22Rv1 (cell line): ENCODE measurements around the gene ATF2.

Experiments
- CTCF ChIP-seq: fragments of 450-650 bp; IDR thresholded peaks from 2 replicates; pipeline ENCODE4 v1.5.1; 2017; ENCODE audit warnings: mild to moderate bottlenecking
- ZFX ChIP-seq: fragments of 450-650 bp; IDR thresholded peaks from 2 replicates; pipeline ENCODE4 v1.6.1; 2017; ENCODE audit warnings: antibody characterized with exemption, borderline replicate concordance

GRCh38 chr2:175107146-175107545 is 60.9 kb downstream of the ATF2 start:
- TF ChIP-seq CTCF (no peak), ZFX (no peak)
